22Rv1 (cell line): ENCODE results near the gene AGAP2.

Source experiments
- H3K27ac ChIP-seq: fragments of 450-650 bp; 2 replicates; pipeline ENCODE4 v1.5.1; 2017
- ZFX ChIP-seq: fragments of 450-650 bp; IDR thresholded peaks from 2 replicates; pipeline ENCODE4 v1.6.1; 2017; ENCODE audit warnings: antibody characterized with exemption, borderline replicate concordance
- TF ChIP-seq, protein P1 (sequence below): fragments of 450-650 bp; IDR thresholded peaks from 2 replicates; pipeline ENCODE4 v1.5.1; 2017; ENCODE audit warnings: mild to moderate bottlenecking

Gene AGAP2

DNA sequence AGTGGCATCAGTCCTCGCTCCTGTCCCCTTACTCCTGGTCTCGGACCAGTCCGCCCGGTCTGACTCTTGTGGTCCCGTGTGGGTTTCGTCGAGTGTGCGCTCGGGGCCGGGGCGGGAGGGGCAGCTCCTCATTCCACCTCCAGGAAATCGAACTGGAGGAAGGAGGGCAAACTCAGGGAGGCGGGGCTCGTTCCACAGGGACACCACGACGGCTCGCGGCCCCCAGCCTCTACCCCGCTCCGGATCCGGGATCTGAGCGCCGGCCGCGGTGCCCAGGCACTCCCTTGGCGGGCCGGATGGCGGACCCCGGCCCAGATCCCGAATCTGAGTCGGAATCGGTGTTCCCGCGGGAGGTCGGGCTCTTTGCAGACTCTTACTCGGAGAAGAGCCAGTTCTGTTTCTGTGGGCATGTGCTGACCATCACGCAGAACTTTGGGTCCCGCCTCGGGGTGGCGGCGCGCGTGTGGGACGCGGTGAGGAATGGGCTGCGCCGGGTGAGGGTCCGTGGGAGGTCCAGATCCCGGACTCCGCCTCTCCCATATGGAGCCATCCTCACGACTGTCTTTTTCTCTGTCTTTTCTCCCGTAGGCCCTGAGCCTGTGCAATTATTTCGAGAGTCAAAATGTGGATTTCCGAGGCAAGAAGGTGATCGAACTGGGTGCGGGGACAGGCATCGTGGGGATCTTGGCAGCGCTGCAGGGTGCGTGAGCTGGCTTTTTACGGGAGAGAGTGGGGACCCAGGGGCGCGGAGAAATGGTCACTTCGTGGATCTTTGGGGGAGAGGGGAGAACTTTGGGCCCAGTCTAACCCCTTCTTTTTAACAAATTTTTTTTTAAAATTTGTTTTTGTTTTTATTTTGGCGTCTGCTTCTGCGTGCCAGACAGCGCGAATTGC is 34.1 kb upstream of the AGAP2 start, which contains the start of gene EEF1AKMT3:
Gene EEF1AKMT3 (plus strand): TSS at position 186 of the 894 bp plus-strand sequence. CDS start 111 bp downstream, at position 297.
- peak within 1 kb of the TSS; percentile 95 for H3K27ac ChIP-seq
- TF ChIP-seq, protein P1, sequence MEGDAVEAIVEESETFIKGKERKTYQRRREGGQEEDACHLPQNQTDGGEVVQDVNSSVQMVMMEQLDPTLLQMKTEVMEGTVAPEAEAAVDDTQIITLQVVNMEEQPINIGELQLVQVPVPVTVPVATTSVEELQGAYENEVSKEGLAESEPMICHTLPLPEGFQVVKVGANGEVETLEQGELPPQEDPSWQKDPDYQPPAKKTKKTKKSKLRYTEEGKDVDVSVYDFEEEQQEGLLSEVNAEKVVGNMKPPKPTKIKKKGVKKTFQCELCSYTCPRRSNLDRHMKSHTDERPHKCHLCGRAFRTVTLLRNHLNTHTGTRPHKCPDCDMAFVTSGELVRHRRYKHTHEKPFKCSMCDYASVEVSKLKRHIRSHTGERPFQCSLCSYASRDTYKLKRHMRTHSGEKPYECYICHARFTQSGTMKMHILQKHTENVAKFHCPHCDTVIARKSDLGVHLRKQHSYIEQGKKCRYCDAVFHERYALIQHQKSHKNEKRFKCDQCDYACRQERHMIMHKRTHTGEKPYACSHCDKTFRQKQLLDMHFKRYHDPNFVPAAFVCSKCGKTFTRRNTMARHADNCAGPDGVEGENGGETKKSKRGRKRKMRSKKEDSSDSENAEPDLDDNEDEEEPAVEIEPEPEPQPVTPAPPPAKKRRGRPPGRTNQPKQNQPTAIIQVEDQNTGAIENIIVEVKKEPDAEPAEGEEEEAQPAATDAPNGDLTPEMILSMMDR, result no peak
- TF ChIP-seq ZFX, result no peak

- H3K27ac ChIP-seq, result peak within 1 kb of the TSS; percentile 95
Measured at GRCh38 chr12:57771873-57772428, 33.4 kb upstream of the AGAP2 start, which contains the start of gene METTL1. Gene METTL1 (minus strand): TSS chr12:57772105. CDS start chr12:57772083, 22 bp downstream.

GRCh38 chr12:57771236-57771872 is 32.8 kb upstream of the AGAP2 start:
- peak overlapping the region; percentile 95 for H3K27ac ChIP-seq
- TF ChIP-seq, protein P1, result no peak
- no peak for TF ChIP-seq ZFX

More at GRCh38 chr12:57771873-57772428, 33.4 kb upstream of the AGAP2 start, which contains the start of gene METTL1:
- TF ChIP-seq ZFX, result no peak
- TF ChIP-seq, protein P1, result no peak; the same call in 1 of the 2 replicates

DNA sequence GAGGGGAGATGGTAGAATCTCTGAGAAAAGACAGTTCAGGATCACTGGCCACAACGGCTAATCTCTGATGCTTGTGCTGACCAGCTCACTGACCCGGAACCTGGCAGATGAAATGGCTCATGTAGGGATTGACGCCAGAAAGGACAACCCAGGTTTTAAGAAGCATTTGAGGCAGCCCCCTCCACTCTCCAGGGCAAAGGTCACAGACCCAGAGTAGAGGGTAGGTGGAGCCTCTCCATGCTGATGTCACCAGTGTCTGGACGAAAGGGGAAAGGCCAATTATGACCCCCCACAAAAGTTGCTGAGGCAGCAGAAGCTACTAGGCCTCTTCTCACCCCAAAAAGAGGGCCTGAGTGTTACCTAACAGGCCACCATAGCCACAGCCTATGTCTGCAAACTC is 32.2 kb upstream of the AGAP2 start:
- TF ChIP-seq, protein P1, result no peak
- TF ChIP-seq ZFX, result no peak
- H3K27ac ChIP-seq, result peak overlapping the region; percentile 95

- H3K27ac ChIP-seq, result no peak overlapping the region
- no peak for TF ChIP-seq ZFX
- TF ChIP-seq, protein P1, result no peak
Measured at GRCh38 chr12:57769594-57769993, 31.1 kb upstream of the AGAP2 start.

GRCh38 chr12:57767876-57768275 is 29.3 kb upstream of the AGAP2 start:
- TF ChIP-seq, protein P1, result no peak
- TF ChIP-seq ZFX, result no peak
- peak overlapping the region; percentile 83 for H3K27ac ChIP-seq
